Calu3 (cell line): ENCODE results near the gene TRAF4. TPM values are rescaled to one million over a fixed set of nuclear protein-coding genes. Genes with fewer than 3 reads are reported as not detected.
A peak's percentile ranks its signal among the peaks of the same experiment; 100 is the strongest.
"Not testable (repeated sequence)": the region's sequence is repeated elsewhere in the genome, so short reads cannot be mapped to it uniquely, and the experiment has no call there.

Experiments
- BruUV-seq: library from RNA; stranded (reverse); fragments of 400-500 nt; replicated peaks from 2 replicates; lab custom pipeline; 2021; lab: Mats Ljungman, UMichigan
- CTCF ChIA-PET: fragments of 300-600 bp; sonication (Branson Sonifier 250); formaldehyde crosslinking; loops from one replicate; lab custom pipeline; 2022; ENCODE audit warnings: antibody characterized with exemption; lab: Charles Lee
- DNase-seq: peaks from one replicate; pipeline ENCODE4 v3.0.0; 2022
- H3K27ac Mint-ChIP-seq: one replicate; pipeline ENCODE4 v1.8.0; 2022; ENCODE audit warnings: mixed read lengths; ENCODE audit not compliant: unreplicated experiment
- H3K27me3 Mint-ChIP-seq: one replicate; pipeline ENCODE4 v1.8.0; 2022; ENCODE audit warnings: mixed read lengths; ENCODE audit not compliant: unreplicated experiment
- H3K36me3 Mint-ChIP-seq: one replicate; pipeline ENCODE4 v1.8.0; 2022; ENCODE audit warnings: mild to moderate bottlenecking, moderate library complexity, mixed read lengths; ENCODE audit not compliant: insufficient read depth, unreplicated experiment
- H3K4me1 Mint-ChIP-seq: one replicate; pipeline ENCODE4 v1.8.0; 2022; ENCODE audit warnings: mild to moderate bottlenecking, low read depth, mixed read lengths; ENCODE audit not compliant: unreplicated experiment
- H3K4me3 Mint-ChIP-seq: one replicate; pipeline ENCODE4 v1.8.0; 2022; ENCODE audit warnings: mild to moderate bottlenecking, low read depth, moderate library complexity, mixed read lengths; ENCODE audit not compliant: unreplicated experiment
- H3K9me3 Mint-ChIP-seq: one replicate; pipeline ENCODE4 v1.8.0; 2022; ENCODE audit warnings: low read depth, mixed read lengths; ENCODE audit not compliant: unreplicated experiment
- CTCF ChIP-seq: fragments of 200-600 bp; IDR thresholded peaks from one replicate; pipeline ENCODE4 v1.8.0; 2022; ENCODE audit warnings: antibody characterized with exemption; ENCODE audit not compliant: unreplicated experiment
- intact Hi-C: fragments of 100-400 bp; cut with micrococcal nuclease; formaldehyde crosslinking; loops from one replicate; pipeline ENCODE4 v1.10.0; 2022; ENCODE audit not compliant: unreplicated experiment
- total RNA-seq: library from RNA; stranded (reverse); gene quantifications from 2 replicates; pipeline ENCODE4 v1.2.3, GENCODE V29; 2022

Gene TRAF4
- total RNA-seq, 1 experiment from 2014 or later: 201 TPM

GRCh38 chr17:28734712-28735241 lies 9.0 kb upstream of the TRAF4 start:
- BruUV-seq: no TSS peak
- H3K27ac Mint-ChIP-seq: no peak overlapping the region
- TF ChIP-seq CTCF: no peak
- peaks cover 18% of the 10 kb centered on the region for H3K4me1 Mint-ChIP-seq
- CTCF ChIA-PET: interaction anchor here (0.8 kb wide), 2 partner anchors 16 to 373 kb away, joined by 3 to 4 read pairs; no protein-coding TSS in a partner anchor
- H3K9me3 Mint-ChIP-seq: no peaks in the 10 kb centered on the region
- DNase-seq: no peak
- intact Hi-C loops: no loop called here
- peaks cover 9% of the 10 kb centered on the region for H3K36me3 Mint-ChIP-seq
- H3K27me3 Mint-ChIP-seq: no peaks in the 10 kb centered on the region
- H3K4me3 Mint-ChIP-seq: no peak overlapping the region

- CTCF ChIA-PET: interaction anchor here (0.5 to 0.8 kb wide), 3 partner anchors 11 to 373 kb away, joined by 3 to 6 read pairs (median 4); no protein-coding TSS in a partner anchor
Measured at GRCh38 chr17:28735242-28735722, 8.5 kb upstream of the TRAF4 start.

GRCh38 chr17:28735913-28736769 lies 7.7 kb upstream of the TRAF4 start:
- CTCF ChIA-PET: interaction anchor here (0.5 kb wide), 1 partner anchor 10 kb away, joined by 6 read pairs; no protein-coding TSS in a partner anchor
- not testable (repeated sequence) for BruUV-seq
- peaks cover 16% of the 10 kb centered on the region for H3K4me1 Mint-ChIP-seq

More at GRCh38 chr17:28735242-28735722, 8.5 kb upstream of the TRAF4 start:
- Mint-ChIP-seq H3K9me3 (no peaks in the 10 kb centered on the region), H3K4me3 (no peak overlapping the region), H3K27me3 (no peaks in the 10 kb centered on the region), H3K27ac (no peak overlapping the region), H3K4me1 (peaks cover 16% of the 10 kb centered on the region), H3K36me3 (peaks cover 14% of the 10 kb centered on the region)
- intact Hi-C loops: no loop called here
- TF ChIP-seq CTCF: no peak
- no TSS peak for BruUV-seq
- DNase-seq: peak; percentile 51

GRCh38 chr17:28737316-28737715 lies 6.5 kb upstream of the TRAF4 start:
- Mint-ChIP-seq H3K4me3 (no peak overlapping the region), H3K27ac (no peak overlapping the region), H3K4me1 (peaks cover 21% of the 10 kb centered on the region), H3K36me3 (peaks cover 23% of the 10 kb centered on the region), H3K27me3 (no peaks in the 10 kb centered on the region), H3K9me3 (no peaks in the 10 kb centered on the region)
- DNase-seq: no peak
- no peak for TF ChIP-seq CTCF
- BruUV-seq: no TSS peak
- CTCF ChIA-PET: no interaction called here
- intact Hi-C loops: no loop called here

More at GRCh38 chr17:28735913-28736769, 7.7 kb upstream of the TRAF4 start:
- H3K4me3 Mint-ChIP-seq, H3K27me3 Mint-ChIP-seq, DNase-seq, H3K27ac Mint-ChIP-seq, intact Hi-C loops, H3K9me3 Mint-ChIP-seq: not testable (repeated sequence)
- H3K36me3 Mint-ChIP-seq: peaks cover 14% of the 10 kb centered on the region
